Activated CD4-positive, alpha-beta T cell treated with anti-CD3 and anti-CD28 coated beads, Interleukin-2, amount 50 U/mL, for 24 hours (primary cell): ENCODE data around the gene GPR161.
"Not testable (repeated sequence)": the region's sequence is repeated elsewhere in the genome, so short reads cannot be mapped to it uniquely, and the experiment has no call there.

Experiments
- DNase-seq, 2 donors: peaks; one replicate each; pipeline ENCODE4 v3.0.0-alpha.2; 2020; ENCODE audit warnings: low read depth in 1 of 2, low spot score in 1 of 2

The GPR161 gene

GRCh38 chr1:168088511-168089325 lies 48.0 kb downstream of the GPR161 start:
- no peak for DNase-seq

- DNase-seq, result no peak
Measured at GRCh38 chr1:168087696-168088095, 49.0 kb downstream of the GPR161 start.

- no peak for DNase-seq
Measured at GRCh38 chr1:168086438-168086837, 50.3 kb downstream of the GPR161 start.

GRCh38 chr1:168085401-168085872 lies 51.3 kb downstream of the GPR161 start:
- no peak for DNase-seq

- peak; percentile 42 to 46 for DNase-seq
Measured at GRCh38 chr1:168084396-168085231, 52.1 kb downstream of the GPR161 start.

- DNase-seq, result no peak
Measured at GRCh38 chr1:168083456-168084325, 53.0 kb downstream of the GPR161 start.

- peak; percentile 28 to 54 for DNase-seq
Measured at GRCh38 chr1:168082008-168082876, 54.5 kb downstream of the GPR161 start.

- no peak for DNase-seq
Measured at GRCh38 chr1:168081373-168082007, 55.2 kb downstream of the GPR161 start.

- DNase-seq, result no peak
Measured at GRCh38 chr1:168079761-168080160, 57.0 kb downstream of the GPR161 start.

- no peak for DNase-seq
Measured at GRCh38 chr1:168069384-168069783, 67.3 kb downstream of the GPR161 start.

GRCh38 chr1:168065506-168065905 lies 71.2 kb downstream of the GPR161 start:
- no peak for DNase-seq

- DNase-seq, result no peak
Measured at GRCh38 chr1:168064216-168064615, 72.5 kb downstream of the GPR161 start.

- DNase-seq, result no peak
Measured at GRCh38 chr1:168057921-168058320, 78.8 kb downstream of the GPR161 start.

GRCh38 chr1:168057355-168057754 lies 79.4 kb downstream of the GPR161 start:
- DNase-seq, result no peak

- not testable (repeated sequence) for DNase-seq
Measured at GRCh38 chr1:168056152-168056551, 80.6 kb downstream of the GPR161 start.

GRCh38 chr1:168054117-168054516 lies 82.6 kb downstream of the GPR161 start:
- DNase-seq, result no peak

GRCh38 chr1:168053681-168054080 lies 83.0 kb downstream of the GPR161 start:
- no peak for DNase-seq

- no peak for DNase-seq
Measured at GRCh38 chr1:168050880-168051279, 85.8 kb downstream of the GPR161 start.

GRCh38 chr1:168050307-168050706 lies 86.4 kb downstream of the GPR161 start:
- DNase-seq, result no peak

- DNase-seq, result no peak
Measured at GRCh38 chr1:168045311-168045710, 91.4 kb downstream of the GPR161 start.
